GM12878 (cell line): ENCODE results near the gene THAP2.

Source experiments
- CBFB ChIP-seq: IDR thresholded peaks from 2 replicates; pipeline ENCODE4 v1.6.1; 2016; ENCODE audit warnings: antibody characterized with exemption, low read depth
- POLR2AphosphoS5 ChIP-seq: IDR thresholded peaks from 2 replicates; pipeline ENCODE4 v1.6.1; 2011; ENCODE audit warnings: mild to moderate bottlenecking, low read length, inconsistent platforms
- TF ChIP-seq, protein P1 (sequence below): IDR thresholded peaks from 2 replicates; pipeline ENCODE4 v1.6.1; 2012; ENCODE audit warnings: low read depth, low read length, improper control_type of control experiment

DNA sequence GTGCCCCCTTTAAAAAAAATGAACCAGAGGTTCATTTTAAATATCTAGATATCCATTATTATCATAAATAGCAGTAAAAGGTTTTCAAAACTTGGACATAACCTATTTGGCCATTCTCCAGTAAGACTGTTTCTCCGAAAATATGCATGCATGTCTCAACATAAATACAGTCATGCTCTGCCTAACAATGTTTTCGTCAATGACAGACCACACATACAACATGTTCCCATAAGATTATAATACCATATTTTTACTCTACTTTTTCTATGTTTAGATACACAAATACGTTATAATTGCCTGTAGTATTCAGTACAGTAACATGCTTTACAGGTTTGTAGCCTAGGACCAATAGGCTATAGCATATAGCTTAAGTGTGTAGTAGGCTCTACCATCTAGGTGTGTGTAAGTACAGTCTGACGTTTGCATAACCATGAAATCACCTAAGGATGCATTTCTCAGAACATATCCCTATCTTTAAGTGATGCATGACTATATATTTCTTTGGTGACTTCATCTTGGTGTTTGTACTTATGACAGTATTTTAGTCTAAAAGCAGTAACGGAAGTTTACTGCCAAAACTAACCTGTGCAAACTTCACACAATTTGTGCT, 25.0 kb downstream of the THAP2 start:
- no peak for TF ChIP-seq POLR2AphosphoS5
- no peak for TF ChIP-seq CBFB
- TF ChIP-seq, protein P1, sequence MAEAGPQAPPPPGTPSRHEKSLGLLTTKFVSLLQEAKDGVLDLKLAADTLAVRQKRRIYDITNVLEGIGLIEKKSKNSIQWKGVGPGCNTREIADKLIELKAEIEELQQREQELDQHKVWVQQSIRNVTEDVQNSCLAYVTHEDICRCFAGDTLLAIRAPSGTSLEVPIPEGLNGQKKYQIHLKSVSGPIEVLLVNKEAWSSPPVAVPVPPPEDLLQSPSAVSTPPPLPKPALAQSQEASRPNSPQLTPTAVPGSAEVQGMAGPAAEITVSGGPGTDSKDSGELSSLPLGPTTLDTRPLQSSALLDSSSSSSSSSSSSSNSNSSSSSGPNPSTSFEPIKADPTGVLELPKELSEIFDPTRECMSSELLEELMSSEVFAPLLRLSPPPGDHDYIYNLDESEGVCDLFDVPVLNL: no peak
